HFFc6 (cell line): ENCODE measurements around the gene PPP1R11. TPM values are rescaled to one million over a fixed set of nuclear protein-coding genes. Genes with fewer than 3 reads are reported as not detected.
"Not testable (repeated sequence)": the region's sequence is repeated elsewhere in the genome, so short reads cannot be mapped to it uniquely, and the experiment has no call there.

Source experiments
- DNase-seq: peaks from one replicate; pipeline ENCODE4 v3.0.0-alpha.2; 2018
- H3K27ac Mint-ChIP-seq: 2 replicates; pipeline ENCODE4 v1.8.0; 2020; ENCODE audit warnings: mild to moderate bottlenecking, mixed read lengths
- H3K27me3 Mint-ChIP-seq: 2 replicates; pipeline ENCODE4 v1.8.0; 2021; ENCODE audit warnings: mild to moderate bottlenecking, moderate library complexity, mixed read lengths; ENCODE audit not compliant: insufficient read depth
- H3K36me3 Mint-ChIP-seq: 2 replicates; pipeline ENCODE4 v1.8.0; 2021; ENCODE audit warnings: low read depth, mixed read lengths
- H3K4me1 Mint-ChIP-seq: 2 replicates; pipeline ENCODE4 v1.8.0; 2020; ENCODE audit warnings: low read depth, mixed read lengths
- H3K4me3 Mint-ChIP-seq: 2 replicates; pipeline ENCODE4 v1.8.0; 2020; ENCODE audit warnings: mild to moderate bottlenecking, moderate library complexity, mixed read lengths
- H3K9me3 Mint-ChIP-seq: 2 replicates; pipeline ENCODE4 v1.8.0; 2020; ENCODE audit warnings: mild to moderate bottlenecking, mixed read lengths
- CTCF ChIP-seq: fragments of 200-600 bp; sonication (generic); IDR thresholded peaks from 2 replicates; pipeline ENCODE4 v1.5.0; 2021; ENCODE audit warnings: antibody characterized with exemption, mild to moderate bottlenecking
- total RNA-seq, 6 experiments: library from RNA; stranded (reverse); fragmentation: NEBNext Ultra II Directional; extraction: Animal tissue kit (Norgen Biotek cat#: 25700); gene quantifications; 2 replicates in 1 of 6; 3 replicates in 5 of 6; pipeline ENCODE4 v1.2.3, GENCODE V29; 2021

The PPP1R11 gene
- total RNA-seq, 6 experiments from 2014 or later = 47.1 to 61.7 (median 53.2) TPM

- Mint-ChIP-seq H3K27me3 (peaks cover 48% of the 10 kb centered on the region), H3K4me1 (no peaks in the 10 kb centered on the region), H3K4me3 (no peak overlapping the region), H3K9me3 (no peaks in the 10 kb centered on the region), H3K36me3 (no peaks in the 10 kb centered on the region), H3K27ac (no peak overlapping the region)
- TF ChIP-seq CTCF = no peak
- DNase-seq = no peak
These were observed 44.4 kb downstream of the PPP1R11 start for GRCh38 chr6:30111266-30111856.

- Mint-ChIP-seq H3K27me3 (peaks cover 48% of the 10 kb centered on the region), H3K36me3 (no peaks in the 10 kb centered on the region), H3K4me1 (no peaks in the 10 kb centered on the region), H3K27ac (no peak overlapping the region), H3K9me3 (no peaks in the 10 kb centered on the region), H3K4me3 (no peak overlapping the region)
- TF ChIP-seq CTCF = no peak
- no peak for DNase-seq
These were observed 45.5 kb downstream of the PPP1R11 start for GRCh38 chr6:30112402-30112994.

- TF ChIP-seq CTCF = no peak
- no peaks in the 10 kb centered on the region for H3K9me3 Mint-ChIP-seq
- DNase-seq = no peak
- H3K36me3 Mint-ChIP-seq = no peaks in the 10 kb centered on the region
- no peak within 1 kb of the TSS for H3K27ac Mint-ChIP-seq
- H3K27me3 Mint-ChIP-seq = peaks cover 45% of the 10 kb centered on the region
- H3K4me3 Mint-ChIP-seq = no peak within 1 kb of the TSS
- no peaks in the 10 kb centered on the region for H3K4me1 Mint-ChIP-seq
These were observed 46.2 kb downstream of the PPP1R11 start, which contains the start of gene TRIM31 for GRCh38 chr6:30113003-30113759. TRIM31 (minus strand) TSS chr6:30113090; CDS start chr6:30112805, 285 bp downstream.

GRCh38 chr6:30113841-30114240 lies 46.8 kb downstream of the PPP1R11 start:
- Mint-ChIP-seq H3K27ac (no peak overlapping the region), H3K9me3 (no peaks in the 10 kb centered on the region), H3K4me1 (peaks cover 5% of the 10 kb centered on the region), H3K36me3 (no peaks in the 10 kb centered on the region), H3K27me3 (peaks cover 39% of the 10 kb centered on the region), H3K4me3 (no peak overlapping the region)
- no peak for DNase-seq
- TF ChIP-seq CTCF = no peak

- no peak for DNase-seq
- Mint-ChIP-seq H3K9me3 (no peaks in the 10 kb centered on the region), H3K36me3 (no peaks in the 10 kb centered on the region), H3K27me3 (peaks cover 18% of the 10 kb centered on the region), H3K4me3 (no peak overlapping the region), H3K4me1 (peaks cover 17% of the 10 kb centered on the region), H3K27ac (no peak overlapping the region)
- TF ChIP-seq CTCF = peak; percentile 62
These were observed 49.7 kb downstream of the PPP1R11 start for GRCh38 chr6:30116724-30117123.

GRCh38 chr6:30118691-30119090 lies 51.7 kb downstream of the PPP1R11 start:
- H3K27ac Mint-ChIP-seq, DNase-seq, H3K4me3 Mint-ChIP-seq, H3K27me3 Mint-ChIP-seq, H3K36me3 Mint-ChIP-seq, H3K9me3 Mint-ChIP-seq: not testable (repeated sequence)
- H3K4me1 Mint-ChIP-seq = peaks cover 30% of the 10 kb centered on the region
